HFFc6 (cell line): ENCODE results near the gene PPM1E. TPM values are rescaled to one million over a fixed set of nuclear protein-coding genes. Genes with fewer than 3 reads are reported as not detected.
"Not testable (repeated sequence)": the region's sequence is repeated elsewhere in the genome, so short reads cannot be mapped to it uniquely, and the experiment has no call there.

Experiments used
- DNase-seq: peaks from one replicate; pipeline ENCODE4 v3.0.0-alpha.2; 2018
- H3K27ac Mint-ChIP-seq: 2 replicates; pipeline ENCODE4 v1.8.0; 2020; ENCODE audit warnings: mild to moderate bottlenecking, mixed read lengths
- H3K27me3 Mint-ChIP-seq: 2 replicates; pipeline ENCODE4 v1.8.0; 2021; ENCODE audit warnings: mild to moderate bottlenecking, moderate library complexity, mixed read lengths; ENCODE audit not compliant: insufficient read depth
- H3K36me3 Mint-ChIP-seq: 2 replicates; pipeline ENCODE4 v1.8.0; 2021; ENCODE audit warnings: low read depth, mixed read lengths
- H3K4me1 Mint-ChIP-seq: 2 replicates; pipeline ENCODE4 v1.8.0; 2020; ENCODE audit warnings: low read depth, mixed read lengths
- H3K4me3 Mint-ChIP-seq: 2 replicates; pipeline ENCODE4 v1.8.0; 2020; ENCODE audit warnings: mild to moderate bottlenecking, moderate library complexity, mixed read lengths
- H3K9me3 Mint-ChIP-seq: 2 replicates; pipeline ENCODE4 v1.8.0; 2020; ENCODE audit warnings: mild to moderate bottlenecking, mixed read lengths
- total RNA-seq, 6 experiments: library from RNA; stranded (reverse); fragmentation: NEBNext Ultra II Directional; extraction: Animal tissue kit (Norgen Biotek cat#: 25700); gene quantifications; 2 replicates in 1 of 6; 3 replicates in 5 of 6; pipeline ENCODE4 v1.2.3, GENCODE V29; 2021
- TF ChIP-seq, protein P1 (sequence below): fragments of 200-600 bp; sonication (generic); IDR thresholded peaks from 2 replicates; pipeline ENCODE4 v1.5.0; 2021; ENCODE audit warnings: antibody characterized with exemption, mild to moderate bottlenecking

The PPM1E gene
- total RNA-seq, 6 experiments from 2014 or later, result not detected

DNA sequence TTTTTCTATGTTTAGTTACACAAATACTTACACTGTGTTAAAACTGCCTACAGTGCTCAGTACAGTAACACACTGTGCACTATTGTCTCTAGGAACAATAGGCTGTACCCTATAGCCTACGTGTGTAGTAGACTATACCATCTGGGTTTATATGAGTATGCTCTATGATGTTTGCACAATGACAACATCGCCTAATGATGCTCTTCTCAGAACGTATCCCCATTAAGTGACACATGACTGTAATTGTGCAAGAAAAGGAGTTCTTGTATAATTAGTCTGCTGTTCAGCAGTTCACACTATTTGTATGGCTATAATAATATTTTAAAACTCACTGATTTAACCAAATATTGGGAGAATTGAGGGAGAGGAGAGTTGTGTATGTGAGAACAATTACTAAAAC, 177.3 kb downstream of the PPM1E start:
- no peaks in the 10 kb centered on the region for H3K4me1 Mint-ChIP-seq
- no peaks in the 10 kb centered on the region for H3K9me3 Mint-ChIP-seq
- no peaks in the 10 kb centered on the region for H3K36me3 Mint-ChIP-seq
- TF ChIP-seq, protein P1, sequence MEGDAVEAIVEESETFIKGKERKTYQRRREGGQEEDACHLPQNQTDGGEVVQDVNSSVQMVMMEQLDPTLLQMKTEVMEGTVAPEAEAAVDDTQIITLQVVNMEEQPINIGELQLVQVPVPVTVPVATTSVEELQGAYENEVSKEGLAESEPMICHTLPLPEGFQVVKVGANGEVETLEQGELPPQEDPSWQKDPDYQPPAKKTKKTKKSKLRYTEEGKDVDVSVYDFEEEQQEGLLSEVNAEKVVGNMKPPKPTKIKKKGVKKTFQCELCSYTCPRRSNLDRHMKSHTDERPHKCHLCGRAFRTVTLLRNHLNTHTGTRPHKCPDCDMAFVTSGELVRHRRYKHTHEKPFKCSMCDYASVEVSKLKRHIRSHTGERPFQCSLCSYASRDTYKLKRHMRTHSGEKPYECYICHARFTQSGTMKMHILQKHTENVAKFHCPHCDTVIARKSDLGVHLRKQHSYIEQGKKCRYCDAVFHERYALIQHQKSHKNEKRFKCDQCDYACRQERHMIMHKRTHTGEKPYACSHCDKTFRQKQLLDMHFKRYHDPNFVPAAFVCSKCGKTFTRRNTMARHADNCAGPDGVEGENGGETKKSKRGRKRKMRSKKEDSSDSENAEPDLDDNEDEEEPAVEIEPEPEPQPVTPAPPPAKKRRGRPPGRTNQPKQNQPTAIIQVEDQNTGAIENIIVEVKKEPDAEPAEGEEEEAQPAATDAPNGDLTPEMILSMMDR, result no peak
- no peak for DNase-seq
- H3K27me3 Mint-ChIP-seq, result peaks cover 2% of the 10 kb centered on the region; the same call in 1 of the 2 replicates
- no peak overlapping the region for H3K27ac Mint-ChIP-seq
- H3K4me3 Mint-ChIP-seq, result no peak overlapping the region

DNA sequence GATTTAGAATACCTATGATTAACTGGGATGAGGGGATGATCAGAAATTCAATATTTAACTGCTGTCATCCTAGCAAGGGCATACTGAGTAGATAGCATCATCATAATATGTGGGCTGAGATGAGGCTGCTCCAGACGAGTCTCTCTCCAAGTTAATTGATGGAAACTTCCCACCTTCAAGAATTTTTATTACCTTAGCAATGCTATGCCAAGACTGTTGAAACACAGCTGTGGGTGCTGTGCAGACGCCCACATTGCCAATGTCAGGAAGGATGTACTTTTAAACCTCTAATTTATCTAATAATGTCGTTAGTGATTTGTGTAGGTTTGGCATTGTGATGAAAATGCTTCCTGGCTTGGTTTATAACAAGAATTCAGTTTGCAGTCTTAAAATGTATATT, 180.6 kb downstream of the PPM1E start:
- H3K36me3 Mint-ChIP-seq, result no peaks in the 10 kb centered on the region
- H3K9me3 Mint-ChIP-seq, result no peaks in the 10 kb centered on the region
- no peak overlapping the region for H3K27ac Mint-ChIP-seq
- H3K4me3 Mint-ChIP-seq, result no peak overlapping the region
- no peaks in the 10 kb centered on the region for H3K4me1 Mint-ChIP-seq
- no peak for DNase-seq
- TF ChIP-seq, protein P1, result no peak
- H3K27me3 Mint-ChIP-seq, result no peaks in the 10 kb centered on the region; the same call in 1 of the 2 replicates

DNA sequence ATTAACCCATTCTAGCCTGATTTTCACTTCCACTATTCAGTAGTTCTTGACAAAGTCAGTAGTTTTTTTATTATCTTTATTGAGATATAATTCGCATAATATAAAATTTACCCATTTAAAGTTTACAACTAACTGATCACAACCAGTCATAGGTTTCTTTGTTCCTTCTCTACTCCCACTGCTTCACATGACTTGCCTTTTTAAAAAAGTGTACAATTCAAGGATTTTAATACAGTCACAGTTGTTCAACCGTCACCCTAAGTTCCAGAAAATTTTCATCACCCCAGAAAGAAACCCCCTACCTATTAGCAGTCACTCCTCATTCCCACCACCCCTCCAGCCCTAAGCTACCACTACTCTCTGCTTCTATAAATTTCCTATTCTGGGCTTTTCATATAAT, 188.5 kb downstream of the PPM1E start:
- Mint-ChIP-seq H3K4me3 (no peak overlapping the region), H3K9me3 (peaks cover 4% of the 10 kb centered on the region), H3K27me3 (peaks cover 2% of the 10 kb centered on the region), H3K36me3 (no peaks in the 10 kb centered on the region), H3K4me1 (peaks cover 16% of the 10 kb centered on the region; the same call in 1 of the 2 replicates), H3K27ac (no peak overlapping the region)
- DNase-seq, result no peak
- TF ChIP-seq, protein P1, result no peak

DNA sequence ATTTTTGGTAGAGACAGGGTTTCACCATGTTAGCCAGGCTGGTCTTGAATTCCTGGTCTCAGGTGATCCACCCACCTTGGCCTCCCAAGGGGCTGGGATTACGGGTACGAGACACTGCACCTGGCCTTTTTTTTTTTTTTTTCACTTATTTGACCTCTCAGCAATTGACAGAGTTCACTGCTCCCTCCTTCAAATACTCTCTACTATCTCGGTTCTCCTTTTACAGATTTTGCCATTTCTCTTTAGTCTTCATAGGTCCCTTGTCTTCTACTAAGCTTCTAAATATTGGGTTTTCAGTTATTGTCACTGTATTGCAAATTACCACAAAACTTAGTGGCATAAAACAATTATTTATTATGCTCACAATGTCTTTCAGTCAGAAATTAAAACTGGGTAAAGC, 191.8 kb downstream of the PPM1E start:
- no peak overlapping the region for H3K27ac Mint-ChIP-seq
- TF ChIP-seq, protein P1, result no peak
- H3K36me3 Mint-ChIP-seq, result peaks cover 10% of the 10 kb centered on the region
- no peak for DNase-seq
- H3K4me3 Mint-ChIP-seq, result no peak overlapping the region
- H3K27me3 Mint-ChIP-seq, result peaks cover 2% of the 10 kb centered on the region
- peaks cover 30% of the 10 kb centered on the region for H3K9me3 Mint-ChIP-seq
- H3K4me1 Mint-ChIP-seq, result peaks cover 16% of the 10 kb centered on the region; the same call in 1 of the 2 replicates

DNA sequence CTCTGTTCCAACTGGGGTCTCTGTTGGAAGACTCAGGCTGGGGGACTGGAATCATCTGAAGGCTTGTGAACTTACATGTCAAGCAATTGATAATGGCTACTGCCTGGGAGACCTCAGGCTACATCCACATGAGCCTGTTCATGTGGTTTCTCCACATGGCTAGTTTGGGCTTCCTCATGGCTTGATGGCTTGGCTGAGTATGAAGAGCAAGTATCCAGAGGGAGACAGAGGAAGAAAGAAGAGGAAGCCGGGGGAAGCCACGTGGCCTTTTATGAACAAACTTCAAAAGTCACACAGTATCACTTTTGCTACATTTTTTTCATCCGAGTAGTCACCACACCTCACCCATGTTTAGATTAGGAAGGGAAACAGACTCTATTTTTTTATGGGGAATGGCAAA, 192.2 kb downstream of the PPM1E start:
- no peak overlapping the region for H3K4me3 Mint-ChIP-seq
- H3K4me1 Mint-ChIP-seq, result peaks cover 16% of the 10 kb centered on the region; the same call in 1 of the 2 replicates
- TF ChIP-seq, protein P1, result no peak
- H3K36me3 Mint-ChIP-seq, result peaks cover 10% of the 10 kb centered on the region
- no peak overlapping the region for H3K27ac Mint-ChIP-seq
- H3K27me3 Mint-ChIP-seq, result peaks cover 2% of the 10 kb centered on the region
- no peak for DNase-seq
- peaks cover 30% of the 10 kb centered on the region for H3K9me3 Mint-ChIP-seq

DNA sequence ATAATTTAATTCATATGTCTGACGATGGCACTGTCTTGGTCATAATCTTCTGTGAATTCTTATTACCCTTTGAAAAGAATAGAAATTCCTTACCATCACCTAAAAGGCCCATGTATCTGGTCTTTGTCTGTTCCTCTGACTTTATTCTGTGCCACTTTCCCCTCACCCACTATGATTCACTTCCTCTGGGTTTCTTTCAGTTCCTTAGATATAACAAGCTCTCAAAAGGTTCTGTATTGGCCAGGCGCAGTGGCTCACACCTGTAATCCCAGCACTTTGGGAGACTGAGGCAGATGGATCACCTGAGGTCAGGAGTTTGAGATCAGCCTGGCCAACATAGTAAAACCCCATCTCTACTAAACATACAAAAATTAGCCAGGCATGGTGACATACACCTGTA, 198.7 kb downstream of the PPM1E start:
- not testable (repeated sequence) for H3K27ac Mint-ChIP-seq, H3K27me3 Mint-ChIP-seq, DNase-seq, H3K4me3 Mint-ChIP-seq, H3K36me3 Mint-ChIP-seq
- Mint-ChIP-seq H3K9me3 (peaks cover 23% of the 10 kb centered on the region), H3K4me1 (peaks cover 12% of the 10 kb centered on the region)
